T-helper 22 cell (primary cell): ENCODE measurements around the gene ANAPC10.
"Not testable (repeated sequence)": the region's sequence is repeated elsewhere in the genome, so short reads cannot be mapped to it uniquely, and the experiment has no call there.

Experiments
- DNase-seq: peaks from one replicate; pipeline ENCODE4 v3.0.0-alpha.2; 2020; ENCODE audit warnings: low read depth

The ANAPC10 gene

GRCh38 chr4:145097821-145098674, at the start of gene ANAPC10, which contains the start of gene ABCE1:
TSS of gene ANAPC10 (minus strand) at chr4:145098196. CDS start at chr4:145096099, 2,097 bp downstream.
TSS of gene ABCE1 (plus strand) at chr4:145098311. CDS start at chr4:145104413, 6,102 bp downstream.
- DNase-seq: peak; percentile 92

GRCh38 chr4:145136219-145136618, 38.2 kb upstream of the ANAPC10 start:
- DNase-seq: not testable (repeated sequence)

- DNase-seq: no peak
These were observed 34.6 kb upstream of the ANAPC10 start for GRCh38 chr4:145132511-145133098.

- DNase-seq: no peak
These were observed 33.9 kb upstream of the ANAPC10 start for GRCh38 chr4:145131848-145132247.

GRCh38 chr4:145130788-145131399, 32.9 kb upstream of the ANAPC10 start:
- no peak for DNase-seq

- DNase-seq: no peak
These were observed 32.1 kb upstream of the ANAPC10 start for GRCh38 chr4:145130130-145130529.

- no peak for DNase-seq
These were observed 27.4 kb upstream of the ANAPC10 start for GRCh38 chr4:145125396-145125795.

- no peak for DNase-seq
These were observed 10.1 kb upstream of the ANAPC10 start for GRCh38 chr4:145108128-145108527.

- no peak for DNase-seq
These were observed 9.1 kb upstream of the ANAPC10 start for GRCh38 chr4:145107126-145107525.

GRCh38 chr4:145103496-145103895, 5.5 kb upstream of the ANAPC10 start:
- no peak for DNase-seq

- DNase-seq: no peak
These were observed 4.6 kb upstream of the ANAPC10 start for GRCh38 chr4:145102619-145103018.

GRCh38 chr4:145101091-145101490, 3.1 kb upstream of the ANAPC10 start:
- DNase-seq: no peak

- DNase-seq: no peak
These were observed 1.7 kb upstream of the ANAPC10 start for GRCh38 chr4:145099653-145100052.

GRCh38 chr4:145098675-145099037, 660 bp upstream of the ANAPC10 start:
- peak; percentile 18 for DNase-seq

GRCh38 chr4:145097331-145097820, 620 bp downstream of the ANAPC10 start:
- DNase-seq: no peak

- no peak for DNase-seq
These were observed 4.4 kb downstream of the ANAPC10 start for GRCh38 chr4:145093638-145094037.

- DNase-seq: no peak
These were observed 7.6 kb downstream of the ANAPC10 start for GRCh38 chr4:145090380-145090779.

- no peak for DNase-seq
These were observed 13.9 kb downstream of the ANAPC10 start for GRCh38 chr4:145083891-145084605.

- DNase-seq: no peak
These were observed 16.2 kb downstream of the ANAPC10 start for GRCh38 chr4:145081756-145082155.

GRCh38 chr4:145076469-145076855, 21.5 kb downstream of the ANAPC10 start:
- DNase-seq: no peak

- no peak for DNase-seq
These were observed 22.1 kb downstream of the ANAPC10 start for GRCh38 chr4:145075742-145076468.

- DNase-seq: no peak
These were observed 26.4 kb downstream of the ANAPC10 start for GRCh38 chr4:145071560-145071959.
